Eye (tissue), 1 donor: ENCODE data around the gene SPECC1.
"Not testable (repeated sequence)": the region's sequence is repeated elsewhere in the genome, so short reads cannot be mapped to it uniquely, and the experiment has no call there.

Experiments
- DNase-seq: peaks from one replicate; pipeline ENCODE4 v3.0.0-alpha.2; 2015

SPECC1 gene

GRCh38 chr17:20216154-20216815 lies 207.1 kb downstream of the SPECC1 start:
- no peak for DNase-seq

GRCh38 chr17:20216853-20217252 lies 207.7 kb downstream of the SPECC1 start:
- DNase-seq: no peak

- no peak for DNase-seq
Measured at GRCh38 chr17:20217677-20218076, 208.5 kb downstream of the SPECC1 start.

- DNase-seq: no peak
Measured at GRCh38 chr17:20218272-20218671, 209.1 kb downstream of the SPECC1 start.

GRCh38 chr17:20223808-20224328 lies 214.7 kb downstream of the SPECC1 start:
- DNase-seq: no peak

- DNase-seq: no peak
Measured at GRCh38 chr17:20224379-20224778, 215.2 kb downstream of the SPECC1 start.

- DNase-seq: peak; percentile 64
Measured at GRCh38 chr17:20225162-20226115, 216.3 kb downstream of the SPECC1 start.

GRCh38 chr17:20226814-20227482 lies 217.8 kb downstream of the SPECC1 start:
- DNase-seq: peak; percentile 91

GRCh38 chr17:20227720-20228370 lies 218.7 kb downstream of the SPECC1 start:
- not testable (repeated sequence) for DNase-seq

GRCh38 chr17:20228410-20228809 lies 219.3 kb downstream of the SPECC1 start:
- DNase-seq: no peak

- no peak for DNase-seq
Measured at GRCh38 chr17:20228860-20229259, 219.7 kb downstream of the SPECC1 start.

- no peak for DNase-seq
Measured at GRCh38 chr17:20230924-20231323, 221.8 kb downstream of the SPECC1 start.

GRCh38 chr17:20232611-20233010 lies 223.5 kb downstream of the SPECC1 start:
- DNase-seq: no peak

GRCh38 chr17:20234276-20234675 lies 225.1 kb downstream of the SPECC1 start:
- DNase-seq: no peak

GRCh38 chr17:20235747-20236146 lies 226.6 kb downstream of the SPECC1 start:
- peak; percentile 42 for DNase-seq

GRCh38 chr17:20236578-20237227 lies 227.5 kb downstream of the SPECC1 start:
- no peak for DNase-seq

GRCh38 chr17:20239776-20240175 lies 230.6 kb downstream of the SPECC1 start:
- not testable (repeated sequence) for DNase-seq

GRCh38 chr17:20241855-20242254 lies 232.7 kb downstream of the SPECC1 start:
- no peak for DNase-seq

- no peak for DNase-seq
Measured at GRCh38 chr17:20242271-20242670, 233.1 kb downstream of the SPECC1 start.

- no peak for DNase-seq
Measured at GRCh38 chr17:20243524-20243923, 234.4 kb downstream of the SPECC1 start.

GRCh38 chr17:20244671-20245070 lies 235.5 kb downstream of the SPECC1 start:
- DNase-seq: no peak

GRCh38 chr17:20246692-20247091 lies 237.5 kb downstream of the SPECC1 start:
- no peak for DNase-seq
